HG03139 (cell line): Measurements from ENCODE around the gene PTTG1IP.

Experiments
- ATAC-seq: cut with Tn5 transposase; IDR thresholded peaks from one replicate; pipeline ENCODE4 v1.9.1; 2021; ENCODE audit not compliant: unreplicated experiment

The PTTG1IP gene

GRCh38 chr21:44909719-44910118, 36.2 kb upstream of the PTTG1IP start:
- ATAC-seq, result no peak

- no peak for ATAC-seq
Observed at GRCh38 chr21:44908908-44909307, 35.4 kb upstream of the PTTG1IP start.

- ATAC-seq, result no peak
Observed at GRCh38 chr21:44907966-44908895, 34.7 kb upstream of the PTTG1IP start.

- ATAC-seq, result no peak
Observed at GRCh38 chr21:44907225-44907965, 33.9 kb upstream of the PTTG1IP start.

- ATAC-seq, result no peak
Observed at GRCh38 chr21:44905728-44906090, 32.2 kb upstream of the PTTG1IP start.

- no peak for ATAC-seq
Observed at GRCh38 chr21:44905016-44905727, 31.7 kb upstream of the PTTG1IP start.

GRCh38 chr21:44904141-44904923, 30.8 kb upstream of the PTTG1IP start:
- ATAC-seq, result no peak

GRCh38 chr21:44903689-44904088, 30.2 kb upstream of the PTTG1IP start:
- no peak for ATAC-seq

- no peak for ATAC-seq
Observed at GRCh38 chr21:44903050-44903685, 29.7 kb upstream of the PTTG1IP start.

- no peak for ATAC-seq
Observed at GRCh38 chr21:44902268-44903049, 29.0 kb upstream of the PTTG1IP start.

GRCh38 chr21:44901391-44902074, 28.0 kb upstream of the PTTG1IP start:
- ATAC-seq, result no peak

- no peak for ATAC-seq
Observed at GRCh38 chr21:44900559-44901251, 27.2 kb upstream of the PTTG1IP start.

GRCh38 chr21:44899768-44900558, 26.5 kb upstream of the PTTG1IP start:
- ATAC-seq, result no peak

- no peak for ATAC-seq
Observed at GRCh38 chr21:44898851-44899767, 25.6 kb upstream of the PTTG1IP start.

- no peak for ATAC-seq
Observed at GRCh38 chr21:44898011-44898488, 24.6 kb upstream of the PTTG1IP start.

- no peak for ATAC-seq
Observed at GRCh38 chr21:44897326-44898010, 24.0 kb upstream of the PTTG1IP start.
